H9 (cell line): ENCODE measurements around the gene PGPEP1. TPM values are rescaled to one million over a fixed set of nuclear protein-coding genes. Genes with fewer than 3 reads are reported as not detected.

ENCODE experiments used
- DNase-seq: peaks from one replicate; pipeline ENCODE4 v3.0.0-alpha.2; 2017
- H2AFZ ChIP-seq: one replicate; pipeline ENCODE4 v1.6.1; 2013; ENCODE audit warnings: mild to moderate bottlenecking, low read length, control low read depth, moderate library complexity
- H2AK5ac ChIP-seq: 2 replicates; pipeline ENCODE4 v1.6.1; 2013; ENCODE audit warnings: low read length, control low read depth, mixed read lengths; ENCODE audit not compliant: insufficient read length
- H2BK120ac ChIP-seq: one replicate; pipeline ENCODE4 v1.6.1; 2013; ENCODE audit warnings: low read depth, mild to moderate bottlenecking, low read length, control low read depth, inconsistent platforms; ENCODE audit not compliant: poor library complexity, severe bottlenecking
- H2BK12ac ChIP-seq: 2 replicates; pipeline ENCODE4 v1.6.1; 2013; ENCODE audit warnings: low read length, control low read depth, mixed read lengths, low read depth; ENCODE audit not compliant: insufficient read length
- H2BK15ac ChIP-seq: 2 replicates; pipeline ENCODE4 v1.6.1; 2013; ENCODE audit warnings: low read depth, low read length, control low read depth
- H2BK20ac ChIP-seq: one replicate; pipeline ENCODE4 v1.6.1; 2013; ENCODE audit warnings: low read depth, mild to moderate bottlenecking, low read length, control low read depth, inconsistent platforms; ENCODE audit not compliant: poor library complexity, severe bottlenecking
- H2BK5ac ChIP-seq: 2 replicates; pipeline ENCODE4 v1.6.1; 2013; ENCODE audit warnings: low read length, control low read depth, mixed read lengths; ENCODE audit not compliant: insufficient read length
- H3K14ac ChIP-seq: 2 replicates; pipeline ENCODE4 v1.6.1; 2013; ENCODE audit warnings: low read length, control low read depth; ENCODE audit not compliant: insufficient read depth
- H3K18ac ChIP-seq: 2 replicates; pipeline ENCODE4 v1.6.1; 2013; ENCODE audit warnings: low read depth, mild to moderate bottlenecking, mixed read lengths, low read length, control low read depth; ENCODE audit not compliant: insufficient read length
- H3K23ac ChIP-seq: 2 replicates; pipeline ENCODE4 v1.6.1; 2013; ENCODE audit warnings: low read length, control low read depth, mixed read lengths, low read depth; ENCODE audit not compliant: insufficient read length
- H3K23me2 ChIP-seq: 2 replicates; pipeline ENCODE4 v1.6.1; 2013; ENCODE audit warnings: low read depth, mild to moderate bottlenecking, mixed read lengths, low read length, control low read depth; ENCODE audit not compliant: insufficient read length, poor library complexity, severe bottlenecking
- H3K27ac ChIP-seq: 2 replicates; pipeline ENCODE4 v1.5.1; 2013; ENCODE audit warnings: low read length, control low read depth, mixed read lengths, low read depth; ENCODE audit not compliant: insufficient read length
- H3K27me3 ChIP-seq: 2 replicates; pipeline ENCODE4 v1.6.1; 2013; ENCODE audit warnings: low read length, control low read depth, inconsistent platforms; ENCODE audit not compliant: insufficient read depth
- H3K4ac ChIP-seq: 2 replicates; pipeline ENCODE4 v1.6.1; 2013; ENCODE audit warnings: low read depth, mild to moderate bottlenecking, control low read depth, inconsistent platforms, low read length, moderate library complexity
- H3K4me1 ChIP-seq: 2 replicates; pipeline ENCODE4 v1.6.1; 2013; ENCODE audit warnings: low read length, control low read depth, inconsistent platforms; ENCODE audit not compliant: insufficient read depth
- H3K4me2 ChIP-seq: 2 replicates; pipeline ENCODE4 v1.6.1; 2013; ENCODE audit warnings: low read length, control low read depth, mixed read lengths; ENCODE audit not compliant: insufficient read length, insufficient read depth
- H3K56ac ChIP-seq: 2 replicates; pipeline ENCODE4 v1.6.1; 2013; ENCODE audit warnings: low read depth, mild to moderate bottlenecking, mixed read lengths, low read length, control low read depth; ENCODE audit not compliant: insufficient read length
- H3K79me1 ChIP-seq: 2 replicates; pipeline ENCODE4 v1.6.1; 2013; ENCODE audit warnings: low read depth, mild to moderate bottlenecking, moderate library complexity, low read length, control low read depth, inconsistent platforms; ENCODE audit not compliant: insufficient read depth, poor library complexity, severe bottlenecking
- H3K79me2 ChIP-seq: 2 replicates; pipeline ENCODE4 v1.6.1; 2013; ENCODE audit warnings: low read length, control low read depth, inconsistent platforms; ENCODE audit not compliant: insufficient read depth
- H3K9ac ChIP-seq: 2 replicates; pipeline ENCODE4 v1.6.1; 2013; ENCODE audit warnings: low read length, control low read depth, mixed read lengths; ENCODE audit not compliant: insufficient read length; ENCODE audit errors: extremely low read depth
- H3K9me3 ChIP-seq: one replicate; pipeline ENCODE4 v1.6.1; 2013; ENCODE audit warnings: low read depth, low read length, inconsistent platforms; ENCODE audit not compliant: control insufficient read depth
- H3T11ph ChIP-seq: one replicate; pipeline ENCODE4 v1.6.1; 2013; ENCODE audit warnings: mild to moderate bottlenecking, low read length, control low read depth, inconsistent platforms
- H4K20me1 ChIP-seq: one replicate; pipeline ENCODE4 v1.6.1; 2013; ENCODE audit not compliant: control insufficient read depth, insufficient read length, insufficient read depth
- H4K5ac ChIP-seq: 2 replicates; pipeline ENCODE4 v1.6.1; 2013; ENCODE audit warnings: low read depth, mild to moderate bottlenecking, mixed read lengths, low read length, control low read depth; ENCODE audit not compliant: insufficient read length
- H4K8ac ChIP-seq: replicated peaks from 2 replicates; pipeline ENCODE4 v1.6.1; 2013; ENCODE audit warnings: low read length, control low read depth, mixed read lengths, low read depth; ENCODE audit not compliant: insufficient read length
- H4K91ac ChIP-seq: 2 replicates; pipeline ENCODE4 v1.6.1; 2013; ENCODE audit warnings: low read depth, mild to moderate bottlenecking, moderate library complexity, mixed read lengths, low read length, control low read depth; ENCODE audit not compliant: insufficient read length
- H3K27ac Mint-ChIP-seq, 3 experiments: 2 replicates in 2 of 3; 3 replicates in 1 of 3; pipeline ENCODE4 v1.8.0; 2020 to 2021; ENCODE audit warnings: mixed read lengths in 3 of 3, mild to moderate bottlenecking in 1 of 3, moderate library complexity in 1 of 3
- H3K27me3 Mint-ChIP-seq: 2 replicates; pipeline ENCODE4 v1.8.0; 2021; ENCODE audit warnings: low read depth, mild to moderate bottlenecking, moderate library complexity, mixed read lengths
- H3K36me3 Mint-ChIP-seq, 3 experiments: 2 replicates in 2 of 3; 3 replicates in 1 of 3; pipeline ENCODE4 v1.8.0; 2020 to 2021; ENCODE audit warnings: low read depth in 3 of 3, mixed read lengths in 3 of 3; ENCODE audit not compliant: insufficient read depth in 1 of 3
- H3K4me1 Mint-ChIP-seq, 2 experiments: 2 replicates each; pipeline ENCODE4 v1.8.0; 2020; ENCODE audit warnings: mixed read lengths in 2 of 2
- H3K4me3 Mint-ChIP-seq, 2 experiments: 2 replicates in 1 of 2; 3 replicates in 1 of 2; pipeline ENCODE4 v1.8.0; 2020 to 2021; ENCODE audit warnings: mild to moderate bottlenecking in 2 of 2, mixed read lengths in 2 of 2, moderate library complexity in 1 of 2
- H3K9me3 Mint-ChIP-seq, 2 experiments: 2 replicates in 1 of 2; 3 replicates in 1 of 2; pipeline ENCODE4 v1.8.0; 2020; ENCODE audit warnings: mild to moderate bottlenecking in 2 of 2, mixed read lengths in 2 of 2, moderate library complexity in 1 of 2
- WGBS: extraction: QIAGEN DNeasy Blood & Tissue Kit; methylation state at CpG from one replicate; pipeline ENCODE4 v1.1.7; 2013; ENCODE audit warnings: missing lambda C conversion rate, low lambda C conversion rate, mixed read lengths; ENCODE audit not compliant: insufficient read length; ENCODE audit errors: extremely low coverage; 5-methylcytosine and 5-hydroxymethylcytosine counted together
- total RNA-seq: library from RNA; stranded (reverse); gene quantifications from 2 replicates; pipeline ENCODE4 v1.2.1, GENCODE V29; 2021
- TF ChIP-seq, protein P1 (sequence below): fragments of 200-600 bp; sonication (generic); conservative IDR thresholded peaks from 3 replicates; pipeline ENCODE4 v1.8.0; 2021; ENCODE audit warnings: antibody characterized with exemption, mild to moderate bottlenecking

The PGPEP1 gene
- total RNA-seq, 1 experiment from 2014 or later: 64.8 TPM

DNA sequence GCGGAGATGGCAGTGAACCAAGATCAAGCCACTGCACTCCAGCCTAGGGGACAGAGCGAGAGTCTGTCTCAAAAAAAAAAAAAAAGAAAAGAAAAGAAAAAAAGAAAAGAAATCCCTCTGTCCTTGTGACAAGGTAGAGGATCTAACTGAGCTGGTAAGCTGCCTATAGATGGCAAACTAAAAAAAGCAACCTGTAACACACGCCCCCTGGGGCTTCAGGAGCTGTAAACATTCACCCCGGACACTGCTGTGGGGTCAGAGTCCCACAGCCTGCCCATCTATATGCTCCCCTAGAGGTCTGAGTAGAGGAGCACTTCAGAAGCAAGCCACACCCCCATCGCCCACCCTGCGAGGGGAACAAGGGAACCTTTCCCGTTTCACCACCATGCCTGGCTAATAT, 4.3 kb upstream of the PGPEP1 start:
- Histone ChIP-seq H3K23me2 (peaks cover 6% of the 10 kb centered on the region), H3K27ac (no peak overlapping the region), H2AFZ (no peak overlapping the region), H2BK20ac (no peak overlapping the region), H3K4me2 (no peak overlapping the region), H2BK5ac (no peak overlapping the region), H2BK120ac (no peak overlapping the region), H4K8ac (no peak overlapping the region), H3K79me2 (no peaks in the 10 kb centered on the region), H2BK15ac (no peak overlapping the region), H3K56ac (no peak overlapping the region), H2BK12ac (no peak overlapping the region), H3K79me1 (no peaks in the 10 kb centered on the region), H3T11ph (no peak overlapping the region), H2AK5ac (no peak overlapping the region), H3K9me3 (no peaks in the 10 kb centered on the region), H3K23ac (no peak overlapping the region), H3K27me3 (no peaks in the 10 kb centered on the region), H3K14ac (no peak overlapping the region), H4K91ac (no peak overlapping the region), H4K5ac (no peak overlapping the region), H3K4me1 (no peaks in the 10 kb centered on the region), H3K4ac (no peak overlapping the region), H3K18ac (no peak overlapping the region), H3K9ac (no peak overlapping the region), H4K20me1 (no peaks in the 10 kb centered on the region)
- Mint-ChIP-seq H3K27me3 (no peaks in the 10 kb centered on the region; the same call in 1 of the 2 replicates), H3K36me3 (no peaks in the 10 kb centered on the region), H3K4me1 (peaks cover 11 to 30% of the 10 kb centered on the region in 2 experiments), H3K9me3 (no peaks in the 10 kb centered on the region; a peak in 1 of 5 replicates), H3K4me3 (no peak overlapping the region; a peak in 1 of 5 replicates), H3K27ac (peak overlapping the region in 1 of 3 experiments; percentile 40; a peak in 1 of 7 replicates)
- TF ChIP-seq, protein P1, sequence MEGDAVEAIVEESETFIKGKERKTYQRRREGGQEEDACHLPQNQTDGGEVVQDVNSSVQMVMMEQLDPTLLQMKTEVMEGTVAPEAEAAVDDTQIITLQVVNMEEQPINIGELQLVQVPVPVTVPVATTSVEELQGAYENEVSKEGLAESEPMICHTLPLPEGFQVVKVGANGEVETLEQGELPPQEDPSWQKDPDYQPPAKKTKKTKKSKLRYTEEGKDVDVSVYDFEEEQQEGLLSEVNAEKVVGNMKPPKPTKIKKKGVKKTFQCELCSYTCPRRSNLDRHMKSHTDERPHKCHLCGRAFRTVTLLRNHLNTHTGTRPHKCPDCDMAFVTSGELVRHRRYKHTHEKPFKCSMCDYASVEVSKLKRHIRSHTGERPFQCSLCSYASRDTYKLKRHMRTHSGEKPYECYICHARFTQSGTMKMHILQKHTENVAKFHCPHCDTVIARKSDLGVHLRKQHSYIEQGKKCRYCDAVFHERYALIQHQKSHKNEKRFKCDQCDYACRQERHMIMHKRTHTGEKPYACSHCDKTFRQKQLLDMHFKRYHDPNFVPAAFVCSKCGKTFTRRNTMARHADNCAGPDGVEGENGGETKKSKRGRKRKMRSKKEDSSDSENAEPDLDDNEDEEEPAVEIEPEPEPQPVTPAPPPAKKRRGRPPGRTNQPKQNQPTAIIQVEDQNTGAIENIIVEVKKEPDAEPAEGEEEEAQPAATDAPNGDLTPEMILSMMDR: no peak
- no CpG with 5 or more reads among the region's 7 CpGs for WGBS
- DNase-seq: no peak
